BLaER1 treated with 17β-estradiol and CSF1 and Interleukin-3, amounts not matched to agents 10 nM and 100 nM (cell line): ENCODE data around the gene SOX9.
"Not testable (repeated sequence)": the region's sequence is repeated elsewhere in the genome, so short reads cannot be mapped to it uniquely, and the experiment has no call there.

Experiments
- H3K27ac ChIP-seq, 11 experiments: shearing (Covaris generic); formaldehyde crosslinking; 2 replicates each; pipeline ENCODE4 v1.8.1; 2022
- H3K27me3 ChIP-seq, 11 experiments: shearing (Covaris generic); formaldehyde crosslinking; 2 replicates each; pipeline ENCODE4 v1.8.1; 2022
- H3K36me3 ChIP-seq, 11 experiments: shearing (Covaris generic); formaldehyde crosslinking; 2 replicates each; pipeline ENCODE4 v1.8.1; 2022
- H3K4me1 ChIP-seq, 10 experiments: shearing (Covaris generic); formaldehyde crosslinking; 2 replicates each; pipeline ENCODE4 v1.8.1; 2022
- H3K4me2 ChIP-seq, 11 experiments: shearing (Covaris generic); formaldehyde crosslinking; 2 replicates each; pipeline ENCODE4 v1.8.1; 2022
- H3K4me3 ChIP-seq, 10 experiments: shearing (Covaris generic); formaldehyde crosslinking; 2 replicates each; pipeline ENCODE4 v1.8.1; 2022
- H3K9ac ChIP-seq, 11 experiments: shearing (Covaris generic); formaldehyde crosslinking; 2 replicates each; pipeline ENCODE4 v1.8.1; 2022
- H3K9me3 ChIP-seq, 11 experiments: shearing (Covaris generic); formaldehyde crosslinking; replicated peaks in 1 of 11; 2 replicates each; pipeline ENCODE4 v1.8.1; 2022
- H4K20me1 ChIP-seq, 11 experiments: shearing (Covaris generic); formaldehyde crosslinking; 2 replicates each; pipeline ENCODE4 v1.8.1; 2022
- Cebpa-rat ChIP-seq, 11 experiments: shearing (Covaris generic); IDR thresholded peaks; 2 replicates each; pipeline ENCODE4 v1.8.1; 2022

The SOX9 gene

GRCh38 chr17:72136692-72137091 lies 15.9 kb downstream of the SOX9 start:
- Histone ChIP-seq H3K4me3 (no peak overlapping the region), H3K27me3 (no peaks in the 10 kb centered on the region), H3K27ac (no peak overlapping the region), H3K4me2 (no peak overlapping the region), H3K36me3 (no peaks in the 10 kb centered on the region), H3K4me1 (peaks cover 0 to 14% (median 0%) of the 10 kb centered on the region in 10 experiments; a peak in 2 of 20 replicates), H3K9me3 (no peaks in the 10 kb centered on the region), H4K20me1 (no peaks in the 10 kb centered on the region), H3K9ac (no peak overlapping the region)
- no peak for TF ChIP-seq Cebpa-rat (IDR thresholded peaks at IDR 0.05)

GRCh38 chr17:72137161-72137560 lies 16.3 kb downstream of the SOX9 start:
- Histone ChIP-seq H3K4me2 (no peak overlapping the region), H3K27me3 (no peaks in the 10 kb centered on the region)
- TF ChIP-seq Cebpa-rat (IDR thresholded peaks at IDR 0.05): no peak

GRCh38 chr17:72139212-72139611 lies 18.4 kb downstream of the SOX9 start:
- Histone ChIP-seq H3K36me3 (no peaks in the 10 kb centered on the region), H4K20me1 (no peaks in the 10 kb centered on the region), H3K9me3 (no peaks in the 10 kb centered on the region), H3K9ac (no peak overlapping the region), H3K27me3 (no peaks in the 10 kb centered on the region), H3K4me2 (peak overlapping the region in 2 of 11 experiments; percentile 7 to 27; a peak in 3 of 22 replicates), H3K4me3 (no peak overlapping the region), H3K27ac (no peak overlapping the region), H3K4me1 (peaks cover 0 to 14% (median 0%) of the 10 kb centered on the region in 10 experiments; a peak in 2 of 20 replicates)
- no peak for TF ChIP-seq Cebpa-rat (IDR thresholded peaks at IDR 0.05)

More at GRCh38 chr17:72137161-72137560, 16.3 kb downstream of the SOX9 start:
- Histone ChIP-seq H3K27ac (no peak overlapping the region), H3K36me3 (no peaks in the 10 kb centered on the region), H3K4me3 (no peak overlapping the region), H4K20me1 (no peaks in the 10 kb centered on the region), H3K9me3 (no peaks in the 10 kb centered on the region), H3K4me1 (peaks cover 0 to 14% (median 0%) of the 10 kb centered on the region in 10 experiments; a peak in 2 of 20 replicates), H3K9ac (no peak overlapping the region)

- TF ChIP-seq Cebpa-rat (IDR thresholded peaks at IDR 0.05): no peak
- no peak overlapping the region for H3K4me2 ChIP-seq
- peaks cover 0 to 14% (median 0%) of the 10 kb centered on the region in 10 experiments; a peak in 2 of 20 replicates for H3K4me1 ChIP-seq
- H3K27ac ChIP-seq: no peak overlapping the region
- H3K9ac ChIP-seq: no peak overlapping the region
- no peaks in the 10 kb centered on the region for H4K20me1 ChIP-seq
- no peak overlapping the region for H3K4me3 ChIP-seq
- no peaks in the 10 kb centered on the region for H3K36me3 ChIP-seq
- no peaks in the 10 kb centered on the region for H3K9me3 ChIP-seq
- no peaks in the 10 kb centered on the region for H3K27me3 ChIP-seq
Measured at GRCh38 chr17:72141336-72141735, 20.5 kb downstream of the SOX9 start.

- not testable (repeated sequence) for H3K27ac ChIP-seq, H3K36me3 ChIP-seq, H3K4me2 ChIP-seq, H3K27me3 ChIP-seq, H3K9ac ChIP-seq, H3K4me3 ChIP-seq, H4K20me1 ChIP-seq, H3K9me3 ChIP-seq
- peaks cover 0 to 14% (median 0%) of the 10 kb centered on the region in 10 experiments; a peak in 2 of 20 replicates for H3K4me1 ChIP-seq
Measured at GRCh38 chr17:72142097-72142496, 21.3 kb downstream of the SOX9 start.

GRCh38 chr17:72142614-72143013 lies 21.8 kb downstream of the SOX9 start:
- Histone ChIP-seq H3K9ac (no peak overlapping the region), H3K4me2 (no peak overlapping the region), H3K4me1 (peaks cover 0 to 14% (median 0%) of the 10 kb centered on the region in 10 experiments; a peak in 2 of 20 replicates), H3K27me3 (no peaks in the 10 kb centered on the region), H3K9me3 (peaks cover 0 to 5% (median 0%) of the 10 kb centered on the region in 11 experiments; a peak in 2 of 22 replicates), H4K20me1 (no peaks in the 10 kb centered on the region), H3K27ac (no peak overlapping the region), H3K36me3 (no peaks in the 10 kb centered on the region), H3K4me3 (no peak overlapping the region)
- TF ChIP-seq Cebpa-rat (IDR thresholded peaks at IDR 0.05): no peak

GRCh38 chr17:72143245-72143644 lies 22.4 kb downstream of the SOX9 start:
- H3K9me3 ChIP-seq: peaks cover 0 to 5% (median 0%) of the 10 kb centered on the region in 11 experiments; a peak in 2 of 22 replicates
- no peak for TF ChIP-seq Cebpa-rat (IDR thresholded peaks at IDR 0.05)

GRCh38 chr17:72144101-72144500 lies 23.3 kb downstream of the SOX9 start:
- Histone ChIP-seq H3K27me3 (no peaks in the 10 kb centered on the region), H3K4me1 (peaks cover 0 to 13% (median 0%) of the 10 kb centered on the region in 10 experiments; a peak in 2 of 20 replicates), H3K9ac (no peak overlapping the region), H4K20me1 (no peaks in the 10 kb centered on the region), H3K4me3 (no peak overlapping the region), H3K36me3 (no peaks in the 10 kb centered on the region), H3K9me3 (peaks cover 0 to 5% (median 0%) of the 10 kb centered on the region in 11 experiments; a peak in 2 of 22 replicates), H3K4me2 (no peak overlapping the region), H3K27ac (no peak overlapping the region)
- no peak for TF ChIP-seq Cebpa-rat (IDR thresholded peaks at IDR 0.05)

More at GRCh38 chr17:72143245-72143644, 22.4 kb downstream of the SOX9 start:
- Histone ChIP-seq H3K27me3 (no peaks in the 10 kb centered on the region), H3K36me3 (no peaks in the 10 kb centered on the region), H4K20me1 (no peaks in the 10 kb centered on the region), H3K27ac (no peak overlapping the region), H3K9ac (no peak overlapping the region), H3K4me3 (no peak overlapping the region), H3K4me2 (no peak overlapping the region), H3K4me1 (peaks cover 0 to 14% (median 0%) of the 10 kb centered on the region in 10 experiments; a peak in 2 of 20 replicates)

- Histone ChIP-seq H3K9ac (no peak overlapping the region), H3K27ac (no peak overlapping the region), H3K4me2 (no peak overlapping the region), H4K20me1 (no peaks in the 10 kb centered on the region), H3K4me1 (no peaks in the 10 kb centered on the region), H3K9me3 (peaks cover 0 to 5% (median 0%) of the 10 kb centered on the region in 11 experiments; a peak in 2 of 22 replicates), H3K27me3 (no peaks in the 10 kb centered on the region), H3K4me3 (no peak overlapping the region), H3K36me3 (no peaks in the 10 kb centered on the region)
- peak in 3 of 11 experiments; percentile 20 to 67 (median 33); a peak in 2 of 22 replicates for TF ChIP-seq Cebpa-rat (IDR thresholded peaks at IDR 0.05)
Measured at GRCh38 chr17:72145562-72145961, 24.7 kb downstream of the SOX9 start.

- H3K4me1 ChIP-seq: no peaks in the 10 kb centered on the region
- no peaks in the 10 kb centered on the region for H4K20me1 ChIP-seq
- no peak overlapping the region for H3K4me3 ChIP-seq
- no peaks in the 10 kb centered on the region for H3K27me3 ChIP-seq
- peaks cover 0 to 5% (median 0%) of the 10 kb centered on the region in 11 experiments; a peak in 2 of 22 replicates for H3K9me3 ChIP-seq
- no peaks in the 10 kb centered on the region for H3K36me3 ChIP-seq
- H3K27ac ChIP-seq: no peak overlapping the region
- no peak overlapping the region for H3K4me2 ChIP-seq
- no peak overlapping the region for H3K9ac ChIP-seq
- no peak for TF ChIP-seq Cebpa-rat (IDR thresholded peaks at IDR 0.05)
Measured at GRCh38 chr17:72145962-72146361, 25.1 kb downstream of the SOX9 start.
